ENCODE measurements around the gene SLC16A3. TPM values are rescaled to one million over a fixed set of nuclear protein-coding genes. Genes with fewer than 3 reads are reported as not detected.

The SLC16A3 gene
- total RNA-seq, 2 donors from 2014 or later: 2.0 to 5.4 TPM

DNA sequence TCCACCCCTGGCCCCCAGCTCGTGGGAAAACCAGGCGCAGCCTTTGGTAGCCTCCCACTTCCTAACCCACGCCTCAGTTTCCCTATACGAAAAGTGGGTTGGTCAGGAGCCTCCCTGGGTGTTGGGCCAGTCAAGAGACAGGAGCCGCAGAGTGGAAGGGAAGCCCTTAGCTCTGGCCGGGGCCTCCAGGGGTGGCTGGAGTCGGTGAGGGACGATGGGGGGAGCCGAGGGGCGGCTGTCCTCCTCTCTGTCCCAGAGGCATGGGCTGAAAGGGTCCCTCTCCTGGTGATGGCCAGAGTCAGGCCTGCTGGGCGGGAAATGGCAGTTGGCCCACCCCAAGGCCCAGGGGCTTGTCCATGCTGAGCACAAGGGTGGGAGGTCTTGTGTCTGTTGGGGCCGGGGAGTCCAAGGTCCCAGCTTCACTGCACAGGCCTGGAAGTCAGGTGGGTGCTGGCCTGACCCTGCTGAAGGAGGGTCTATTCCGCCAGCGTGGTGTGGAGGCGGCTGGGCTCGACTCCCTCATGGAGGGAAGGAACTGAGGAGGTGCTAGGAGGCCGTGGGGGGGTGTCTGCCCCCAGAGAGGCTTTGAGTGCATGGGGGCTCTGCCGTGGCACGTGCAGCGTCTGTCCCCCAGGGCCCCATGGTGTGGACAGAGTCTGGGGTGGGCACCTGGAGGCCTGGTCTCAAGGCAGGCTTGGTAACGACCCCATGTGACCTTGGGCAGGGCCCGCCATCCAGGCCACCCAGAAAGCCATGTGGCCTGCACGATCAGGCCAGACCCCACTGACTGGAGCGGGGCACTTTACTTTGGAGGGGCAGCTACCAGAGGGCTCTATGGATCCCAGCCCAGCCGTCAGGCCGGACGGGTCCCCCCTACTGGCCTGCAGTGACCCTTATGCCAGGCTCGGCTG, 1.1 kb downstream of the SLC16A3 start:
- TF ChIP-seq POLR2A (IDR thresholded peaks at IDR 0.05): no peak
- TF ChIP-seq, protein P1, sequence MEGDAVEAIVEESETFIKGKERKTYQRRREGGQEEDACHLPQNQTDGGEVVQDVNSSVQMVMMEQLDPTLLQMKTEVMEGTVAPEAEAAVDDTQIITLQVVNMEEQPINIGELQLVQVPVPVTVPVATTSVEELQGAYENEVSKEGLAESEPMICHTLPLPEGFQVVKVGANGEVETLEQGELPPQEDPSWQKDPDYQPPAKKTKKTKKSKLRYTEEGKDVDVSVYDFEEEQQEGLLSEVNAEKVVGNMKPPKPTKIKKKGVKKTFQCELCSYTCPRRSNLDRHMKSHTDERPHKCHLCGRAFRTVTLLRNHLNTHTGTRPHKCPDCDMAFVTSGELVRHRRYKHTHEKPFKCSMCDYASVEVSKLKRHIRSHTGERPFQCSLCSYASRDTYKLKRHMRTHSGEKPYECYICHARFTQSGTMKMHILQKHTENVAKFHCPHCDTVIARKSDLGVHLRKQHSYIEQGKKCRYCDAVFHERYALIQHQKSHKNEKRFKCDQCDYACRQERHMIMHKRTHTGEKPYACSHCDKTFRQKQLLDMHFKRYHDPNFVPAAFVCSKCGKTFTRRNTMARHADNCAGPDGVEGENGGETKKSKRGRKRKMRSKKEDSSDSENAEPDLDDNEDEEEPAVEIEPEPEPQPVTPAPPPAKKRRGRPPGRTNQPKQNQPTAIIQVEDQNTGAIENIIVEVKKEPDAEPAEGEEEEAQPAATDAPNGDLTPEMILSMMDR (IDR thresholded peaks at IDR 0.05): no peak
- Histone ChIP-seq H3K27ac (peak overlapping the region in 2 of 4 donors; percentile 65 to 72), H3K4me3 (no peak overlapping the region), H3K4me1 (peaks cover 25% of the 10 kb centered on the region), H3K36me3 (replicated peaks in 1 of 2; ENCODE audit: insufficient read depth in 1 of 2, low read depth in 2 of 2) (no peaks in the 10 kb centered on the region), H3K9me3 (no peaks in the 10 kb centered on the region), H3K27me3 (peaks cover 0 to 20% of the 10 kb centered on the region in 2 donors)
- intact Hi-C loops (cut with DNase I): no loop called here
- ATAC-seq (no peak), DNase-seq (no peak)
- 72 to 75% methylated on average over 15 to 27 of the region's 28 CpGs for WGBS, 2 donors

DNA sequence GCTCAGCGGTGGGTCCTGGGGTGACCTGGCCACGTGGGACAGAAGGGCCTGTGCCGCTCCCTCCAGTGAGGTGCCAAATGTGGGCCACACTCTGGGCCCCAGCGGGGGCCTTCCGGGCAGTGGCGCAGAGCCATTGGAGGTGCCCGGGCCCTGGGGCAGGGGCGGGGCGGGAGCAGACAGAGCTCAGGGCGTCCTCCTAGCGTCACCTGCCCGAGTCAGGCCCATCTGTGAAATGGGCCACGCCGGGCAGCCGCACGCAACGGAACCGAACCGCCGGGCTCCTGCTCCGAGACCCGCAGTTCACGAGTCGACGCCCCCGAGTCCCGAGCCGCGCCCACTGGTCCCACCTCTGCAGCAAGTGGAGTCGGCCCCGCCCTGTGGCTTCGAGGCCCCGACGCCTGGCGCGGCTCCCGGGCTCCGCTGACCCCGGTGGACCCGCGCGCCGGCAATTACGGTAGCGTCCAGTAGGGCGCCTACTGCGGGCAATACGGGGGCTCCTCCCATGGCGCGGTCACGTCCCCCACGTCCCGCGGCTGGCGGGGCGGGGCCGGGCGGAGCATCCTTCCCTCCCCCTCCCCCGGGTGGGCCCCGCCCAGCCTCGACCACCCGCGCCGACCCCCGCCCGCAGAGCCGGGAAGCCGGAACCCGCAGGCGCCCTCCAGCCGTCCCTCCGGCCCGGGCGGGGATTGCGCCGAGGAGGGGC, 1.9 kb downstream of the SLC16A3 start:
- H3K4me3 ChIP-seq: peak overlapping the region in 1 of 2 donors; percentile 1
- peaks cover 0 to 20% of the 10 kb centered on the region in 2 donors for H3K27me3 ChIP-seq
- 15% methylated on average over 50 of the region's 76 CpGs; no CpG with 5 or more reads in 1 of the 2 donors for WGBS, 2 donors
- DNase-seq (peak in 3 of 4 donors; percentile 62 to 73 (median 72)), ATAC-seq (peak; percentile 31)
- peak overlapping the region in 3 of 4 donors; percentile 31 to 72 (median 65) for H3K27ac ChIP-seq
- no peak for TF ChIP-seq POLR2A (IDR thresholded peaks at IDR 0.05)
- TF ChIP-seq, protein P1 (IDR thresholded peaks at IDR 0.05): peak in 5 of 7 experiments; percentile 18 to 47 (median 26)
- intact Hi-C loops (cut with DNase I): no loop called here
- no peaks in the 10 kb centered on the region for H3K36me3 ChIP-seq (replicated peaks in 1 of 2; ENCODE audit: insufficient read depth in 1 of 2, low read depth in 2 of 2)
- H3K4me1 ChIP-seq: peaks cover 32% of the 10 kb centered on the region
- H3K9me3 ChIP-seq: no peaks in the 10 kb centered on the region

DNA sequence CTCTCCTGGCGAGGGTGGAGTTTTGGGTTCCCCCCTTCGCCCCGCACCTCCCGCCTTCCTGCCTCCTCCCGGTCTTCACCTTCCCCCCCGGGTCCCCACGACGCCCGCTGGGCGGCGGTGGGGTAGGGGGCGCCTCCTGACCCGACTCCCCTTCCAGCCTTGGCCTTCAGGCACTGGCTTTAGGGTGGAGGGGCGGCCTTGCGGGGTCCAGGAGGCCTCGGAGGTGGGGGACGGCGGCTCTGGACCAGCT, 2.4 kb downstream of the SLC16A3 start:
- H3K4me1 ChIP-seq: peaks cover 36% of the 10 kb centered on the region
- peak overlapping the region in 1 of 2 donors; percentile 1 for H3K4me3 ChIP-seq
- ATAC-seq (no peak), DNase-seq (no peak)
- TF ChIP-seq POLR2A (IDR thresholded peaks at IDR 0.05): no peak
- TF ChIP-seq, protein P1 (IDR thresholded peaks at IDR 0.05): no peak
- WGBS, 2 donors: 9% methylated on average over 6 of the region's 18 CpGs; no CpG with 5 or more reads in 1 of the 2 donors
- H3K9me3 ChIP-seq: no peaks in the 10 kb centered on the region
- H3K27ac ChIP-seq: peak overlapping the region in 3 of 4 donors; percentile 31 to 72 (median 65)
- intact Hi-C loops (cut with DNase I): no loop called here
- H3K27me3 ChIP-seq: peaks cover 0 to 20% of the 10 kb centered on the region in 2 donors
- H3K36me3 ChIP-seq (replicated peaks in 1 of 2; ENCODE audit: insufficient read depth in 1 of 2, low read depth in 2 of 2): no peaks in the 10 kb centered on the region

DNA sequence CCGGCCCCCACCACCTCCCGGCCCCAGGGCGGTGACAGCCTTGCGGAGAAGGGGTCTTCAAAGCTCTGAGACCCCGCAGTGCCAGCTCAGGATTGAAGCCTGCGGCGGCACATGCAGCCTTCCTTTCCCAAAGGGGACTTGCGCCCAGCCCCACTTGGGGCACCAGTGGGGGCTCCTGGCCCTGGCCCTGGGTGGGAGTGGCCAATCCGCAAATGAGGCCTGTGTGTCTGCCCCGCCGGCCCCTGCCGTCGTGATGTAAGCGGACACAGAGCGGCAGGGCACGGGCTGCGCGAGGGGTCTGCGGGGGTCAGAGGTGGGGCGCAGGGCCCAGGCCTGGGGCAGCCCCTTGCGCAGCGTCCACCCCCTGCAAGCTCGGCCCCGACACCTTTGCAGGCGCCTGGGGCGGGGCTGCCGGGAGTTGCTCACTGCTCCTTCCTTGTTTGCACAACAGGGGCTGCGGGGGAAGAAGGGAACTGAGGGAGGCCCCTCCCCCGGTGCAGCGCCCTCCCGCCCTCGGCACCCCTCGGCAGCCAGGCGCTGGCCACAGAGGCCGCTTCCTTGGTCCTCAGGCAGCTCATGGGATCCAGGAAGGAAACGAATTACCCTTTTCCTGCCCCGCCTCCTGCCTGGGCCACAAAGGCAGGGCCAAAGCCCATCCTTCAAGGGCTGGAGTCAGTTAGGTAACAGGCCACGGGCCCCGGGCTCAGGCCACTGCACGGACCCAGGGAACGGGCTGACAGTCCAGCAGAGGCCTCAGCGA, 2.9 kb downstream of the SLC16A3 start:
- peak overlapping the region in 3 of 4 donors; percentile 31 to 72 (median 65) for H3K27ac ChIP-seq
- no peaks in the 10 kb centered on the region for H3K9me3 ChIP-seq
- peak overlapping the region in 1 of 2 donors; percentile 1 for H3K4me3 ChIP-seq
- peaks cover 41% of the 10 kb centered on the region for H3K4me1 ChIP-seq
- DNase-seq: peak in 3 of 4 donors; percentile 58 to 76 (median 59)
- 24 to 50% methylated on average over 2 to 36 of the region's 42 CpGs for WGBS, 2 donors
- ATAC-seq: peak; percentile 14
- peaks cover 0 to 20% of the 10 kb centered on the region in 2 donors for H3K27me3 ChIP-seq
- intact Hi-C loops (cut with DNase I): no loop called here
- no peaks in the 10 kb centered on the region for H3K36me3 ChIP-seq (replicated peaks in 1 of 2; ENCODE audit: insufficient read depth in 1 of 2, low read depth in 2 of 2)
- TF ChIP-seq POLR2A (IDR thresholded peaks at IDR 0.05): peak in 2 of 3 donors; percentile 11 to 44
- TF ChIP-seq, protein P1 (IDR thresholded peaks at IDR 0.05): no peak

Measured in body of pancreas (tissue), 4 donors.